GM12873 (cell line): ENCODE data around the gene STK24.

Experiments used
- CTCF ChIP-seq: IDR thresholded peaks from 2 replicates; pipeline ENCODE4 v1.5.1; 2012; ENCODE audit warnings: low read depth, mild to moderate bottlenecking, moderate library complexity, low read length, control low read depth; ENCODE audit not compliant: insufficient read depth; ENCODE audit errors: missing control alignments

Gene STK24

GRCh38 chr13:98468361-98468760, 108.5 kb downstream of the STK24 start:
- peak; percentile 18 for TF ChIP-seq CTCF

- no peak for TF ChIP-seq CTCF
Observed at GRCh38 chr13:98467263-98467985, 109.5 kb downstream of the STK24 start.

- TF ChIP-seq CTCF, result peak; percentile 63
Observed at GRCh38 chr13:98466634-98467236, 110.2 kb downstream of the STK24 start.

- TF ChIP-seq CTCF, result no peak
Observed at GRCh38 chr13:98462946-98463345, 114.0 kb downstream of the STK24 start.

- no peak for TF ChIP-seq CTCF
Observed at GRCh38 chr13:98462241-98462882, 114.5 kb downstream of the STK24 start.

- TF ChIP-seq CTCF, result no peak
Observed at GRCh38 chr13:98461486-98462240, 115.2 kb downstream of the STK24 start.

GRCh38 chr13:98460516-98460915, 116.4 kb downstream of the STK24 start:
- TF ChIP-seq CTCF, result no peak
